ENCODE data around the gene PTCHD1.

The PTCHD1 gene

GRCh38 chrX:23422912-23423311 lies 88.3 kb downstream of the PTCHD1 start:
- no peak for DNase-seq

DNA sequence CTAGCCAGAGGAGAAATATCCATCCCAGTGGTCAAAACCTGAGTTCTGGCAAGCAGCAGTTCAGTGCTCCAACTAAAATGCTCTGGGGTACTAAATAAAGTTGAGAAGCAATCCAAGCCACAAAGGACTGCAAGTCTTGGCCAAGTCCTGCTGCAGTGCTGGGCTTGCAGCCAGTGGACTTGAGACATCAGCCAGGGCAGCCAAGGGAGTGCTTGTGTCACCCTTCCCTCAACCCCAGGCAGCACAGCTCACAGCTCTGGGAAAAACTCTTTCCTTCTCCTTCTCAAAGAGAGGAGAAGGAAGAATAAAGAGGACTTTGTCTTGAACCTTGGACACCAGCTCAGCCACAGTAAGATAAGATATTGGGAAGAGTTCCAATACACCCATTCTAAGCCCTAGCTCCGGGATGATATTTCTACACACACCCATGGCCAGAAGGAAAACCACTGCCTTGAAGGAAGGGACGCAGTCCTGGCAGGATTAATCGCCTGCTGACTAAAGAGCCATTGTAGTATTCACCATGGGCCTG lies 99.8 kb downstream of the PTCHD1 start:
- no peak for DNase-seq

DNA sequence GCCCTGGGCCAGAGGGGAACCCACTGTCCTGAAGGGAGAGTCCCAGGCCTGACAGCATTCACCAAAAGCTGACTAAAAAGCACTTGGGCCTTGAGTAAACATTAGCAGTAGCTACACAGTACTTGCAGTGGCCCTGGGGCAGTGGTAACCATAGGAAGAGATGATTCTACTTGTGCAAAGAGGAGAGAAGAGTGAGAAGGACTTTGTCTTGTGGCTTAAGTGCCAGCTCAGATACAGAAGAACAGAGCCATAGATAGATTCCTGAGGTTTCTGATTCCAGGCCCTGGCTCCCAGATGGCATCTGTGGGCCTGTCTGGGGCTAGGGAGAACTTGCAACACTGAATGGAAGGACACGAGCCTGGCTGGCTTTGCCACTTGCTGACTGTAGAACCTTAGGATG lies 100.5 kb downstream of the PTCHD1 start:
- no peak for DNase-seq

- DNase-seq: no peak
Measured at GRCh38 chrX:23435575-23435974, 100.9 kb downstream of the PTCHD1 start.

GRCh38 chrX:23436875-23437274 lies 102.2 kb downstream of the PTCHD1 start:
- DNase-seq: no peak

- no peak for DNase-seq
Measured at GRCh38 chrX:23451266-23451665, 116.6 kb downstream of the PTCHD1 start.
